Mesendoderm (in vitro differentiated cells): Measurements from ENCODE around the gene PIAS4.
"Not testable (repeated sequence)": the region's sequence is repeated elsewhere in the genome, so short reads cannot be mapped to it uniquely, and the experiment has no call there.

Experiments used
- DNase-seq: peaks from one replicate; pipeline ENCODE4 v3.0.0; 2013
- H2AK5ac ChIP-seq: 2 replicates; pipeline ENCODE4 v1.6.1; 2013; ENCODE audit warnings: low read length, inconsistent platforms
- H2BK120ac ChIP-seq: 2 replicates; pipeline ENCODE4 v1.6.1; 2013; ENCODE audit warnings: low read depth, mild to moderate bottlenecking, low read length, moderate library complexity, mixed read lengths
- H2BK15ac ChIP-seq: replicated peaks from 2 replicates; pipeline ENCODE4 v1.6.1; 2013; ENCODE audit warnings: low read depth, mild to moderate bottlenecking, moderate library complexity
- H2BK5ac ChIP-seq: 2 replicates; pipeline ENCODE4 v1.6.1; 2013; ENCODE audit warnings: low read length, inconsistent platforms
- H3K18ac ChIP-seq: 2 replicates; pipeline ENCODE4 v1.6.1; 2013; ENCODE audit warnings: mild to moderate bottlenecking, low read length, mixed read lengths
- H3K23ac ChIP-seq: one replicate; pipeline ENCODE4 v1.6.1; 2013; ENCODE audit warnings: low read length
- H3K27ac ChIP-seq: 2 replicates; pipeline ENCODE4 v1.5.1; 2013; ENCODE audit warnings: low read depth, mild to moderate bottlenecking, inconsistent platforms, low read length, moderate library complexity
- H3K27me3 ChIP-seq: 2 replicates; pipeline ENCODE4 v1.6.1; 2013; ENCODE audit warnings: low read length, control low read depth, mild to moderate bottlenecking, inconsistent platforms; ENCODE audit not compliant: insufficient read depth, poor library complexity
- H3K36me3 ChIP-seq: 2 replicates; pipeline ENCODE4 v1.6.1; 2013; ENCODE audit warnings: low read length, inconsistent platforms; ENCODE audit not compliant: control insufficient read depth, insufficient read depth
- H3K4ac ChIP-seq: one replicate; pipeline ENCODE4 v1.6.1; 2013; ENCODE audit warnings: low read depth, mild to moderate bottlenecking, low read length, moderate library complexity
- H3K4me1 ChIP-seq: 2 replicates; pipeline ENCODE4 v1.6.1; 2013; ENCODE audit warnings: low read depth, low read length, inconsistent platforms; ENCODE audit not compliant: control insufficient read depth
- H3K4me2 ChIP-seq: 2 replicates; pipeline ENCODE4 v1.6.1; 2013; ENCODE audit warnings: low read length
- H3K4me3 ChIP-seq: 2 replicates; pipeline ENCODE4 v1.5.1; 2013; ENCODE audit warnings: mild to moderate bottlenecking, low read length
- H3K56ac ChIP-seq: one replicate; pipeline ENCODE4 v1.6.1; 2013; ENCODE audit warnings: low read length
- H3K79me1 ChIP-seq: 2 replicates; pipeline ENCODE4 v1.6.1; 2013; ENCODE audit warnings: low read length, inconsistent platforms
- H3K79me2 ChIP-seq: 2 replicates; pipeline ENCODE4 v1.6.1; 2013; ENCODE audit warnings: mild to moderate bottlenecking, low read length; ENCODE audit not compliant: control insufficient read depth, insufficient read depth
- H3K9ac ChIP-seq: 2 replicates; pipeline ENCODE4 v1.6.1; 2013; ENCODE audit warnings: low read length, inconsistent platforms
- H4K5ac ChIP-seq: one replicate; pipeline ENCODE4 v1.6.1; 2013; ENCODE audit warnings: low read length
- H4K8ac ChIP-seq: one replicate; pipeline ENCODE4 v1.6.1; 2013; ENCODE audit warnings: low read depth, mild to moderate bottlenecking, control low read depth, low read length, moderate library complexity
- WGBS: extraction: QIAGEN DNeasy Blood & Tissue Kit; methylation state at CpG from one replicate; pipeline ENCODE4 v1.1.7; 2013; ENCODE audit warnings: low lambda C conversion rate, missing lambda C conversion rate; ENCODE audit not compliant: insufficient coverage; ENCODE audit errors: extremely low coverage; 5-methylcytosine and 5-hydroxymethylcytosine counted together

PIAS4 gene

GRCh38 chr19:4005436-4005835 is 2.1 kb upstream of the PIAS4 start:
- not testable (repeated sequence) for DNase-seq, H4K5ac ChIP-seq, H3K23ac ChIP-seq, H2AK5ac ChIP-seq, H3K18ac ChIP-seq, H3K27ac ChIP-seq, H3K9ac ChIP-seq, H3K4me1 ChIP-seq, H2BK15ac ChIP-seq, H3K4me2 ChIP-seq, H2BK5ac ChIP-seq, H3K36me3 ChIP-seq, H2BK120ac ChIP-seq, H4K8ac ChIP-seq, H3K79me1 ChIP-seq, H3K27me3 ChIP-seq, H3K4ac ChIP-seq, H3K56ac ChIP-seq, H3K4me3 ChIP-seq
- WGBS = no CpG with 5 or more reads among the region's 9 CpGs
- H3K79me2 ChIP-seq = peaks cover 26% of the 10 kb centered on the region

GRCh38 chr19:4007836-4008539 is 452 bp downstream of the PIAS4 start:
- Histone ChIP-seq H3K4me1 (no peaks in the 10 kb centered on the region), H3K4ac (peak overlapping the region; percentile 74), H4K5ac (no peak overlapping the region), H4K8ac (peak overlapping the region; percentile 97), H3K79me2 (peaks cover 36% of the 10 kb centered on the region), H2BK15ac (no peak overlapping the region), H3K27me3 (no peaks in the 10 kb centered on the region), H3K27ac (peak overlapping the region; percentile 57), H3K36me3 (no peaks in the 10 kb centered on the region), H3K9ac (peak overlapping the region; percentile 75), H3K79me1 (peaks cover 14% of the 10 kb centered on the region), H2BK120ac (no peak overlapping the region), H3K23ac (no peak overlapping the region), H3K18ac (peak overlapping the region; percentile 78), H3K4me2 (peak overlapping the region; percentile 72), H2AK5ac (no peak overlapping the region), H3K56ac (peak overlapping the region; percentile 84), H2BK5ac (no peak overlapping the region), H3K4me3 (peak overlapping the region; percentile 75)
- WGBS = no CpG with 5 or more reads among the region's 55 CpGs
- peak; percentile 28 for DNase-seq

- Histone ChIP-seq H4K5ac (no peak overlapping the region), H4K8ac (no peak overlapping the region), H3K36me3 (peaks cover 2% of the 10 kb centered on the region), H3K27ac (no peak overlapping the region), H3K18ac (no peak overlapping the region), H3K9ac (no peak overlapping the region), H3K23ac (no peak overlapping the region), H2BK120ac (no peak overlapping the region), H2BK5ac (no peak overlapping the region), H3K79me1 (peaks cover 20% of the 10 kb centered on the region), H3K79me2 (peaks cover 38% of the 10 kb centered on the region), H3K27me3 (no peaks in the 10 kb centered on the region), H2BK15ac (no peak overlapping the region), H3K4me1 (no peaks in the 10 kb centered on the region), H3K4me3 (no peak overlapping the region), H2AK5ac (no peak overlapping the region), H3K56ac (no peak overlapping the region), H3K4ac (no peak overlapping the region), H3K4me2 (no peak overlapping the region)
- WGBS = no CpG with 5 or more reads among the region's 24 CpGs
- no peak for DNase-seq
Observed at GRCh38 chr19:4009990-4010807, 2.7 kb downstream of the PIAS4 start.

- no peak overlapping the region for H3K18ac ChIP-seq
- H4K5ac ChIP-seq = no peak overlapping the region
- H3K4ac ChIP-seq = no peak overlapping the region
- no peak overlapping the region for H2BK5ac ChIP-seq
- no peaks in the 10 kb centered on the region for H3K27me3 ChIP-seq
- no peaks in the 10 kb centered on the region for H3K4me1 ChIP-seq
- H3K56ac ChIP-seq = no peak overlapping the region
- no peak overlapping the region for H3K27ac ChIP-seq
- no peak overlapping the region for H2AK5ac ChIP-seq
- DNase-seq = no peak
- H2BK120ac ChIP-seq = no peak overlapping the region
- H3K4me3 ChIP-seq = no peak overlapping the region
- peaks cover 38% of the 10 kb centered on the region for H3K79me2 ChIP-seq
- peaks cover 2% of the 10 kb centered on the region for H3K36me3 ChIP-seq
- no CpG with 5 or more reads among the region's 14 CpGs for WGBS
- no peak overlapping the region for H4K8ac ChIP-seq
- H3K4me2 ChIP-seq = no peak overlapping the region
- H2BK15ac ChIP-seq = no peak overlapping the region
- H3K23ac ChIP-seq = no peak overlapping the region
- H3K79me1 ChIP-seq = peaks cover 21% of the 10 kb centered on the region
- H3K9ac ChIP-seq = no peak overlapping the region
Observed at GRCh38 chr19:4010808-4011110, 3.2 kb downstream of the PIAS4 start.

GRCh38 chr19:4011430-4011829 is 3.9 kb downstream of the PIAS4 start:
- H3K18ac ChIP-seq, H4K8ac ChIP-seq, H3K36me3 ChIP-seq, H3K4me3 ChIP-seq, H2BK120ac ChIP-seq, H3K27me3 ChIP-seq, H2BK5ac ChIP-seq, H3K4me2 ChIP-seq, H2BK15ac ChIP-seq, H2AK5ac ChIP-seq, DNase-seq, H4K5ac ChIP-seq, H3K4me1 ChIP-seq, H3K56ac ChIP-seq, H3K4ac ChIP-seq, H3K23ac ChIP-seq, H3K27ac ChIP-seq, H3K9ac ChIP-seq: not testable (repeated sequence)
- WGBS = no CpG with 5 or more reads among the region's 6 CpGs
- Histone ChIP-seq H3K79me1 (peaks cover 23% of the 10 kb centered on the region), H3K79me2 (peaks cover 38% of the 10 kb centered on the region)
